ENCODE data around the gene DUT. TPM values are rescaled to one million over a fixed set of nuclear protein-coding genes. Genes with fewer than 3 reads are reported as not detected.

Gene DUT
- total RNA-seq = 80.5 and 81.3 TPM in 2 replicates

DNA sequence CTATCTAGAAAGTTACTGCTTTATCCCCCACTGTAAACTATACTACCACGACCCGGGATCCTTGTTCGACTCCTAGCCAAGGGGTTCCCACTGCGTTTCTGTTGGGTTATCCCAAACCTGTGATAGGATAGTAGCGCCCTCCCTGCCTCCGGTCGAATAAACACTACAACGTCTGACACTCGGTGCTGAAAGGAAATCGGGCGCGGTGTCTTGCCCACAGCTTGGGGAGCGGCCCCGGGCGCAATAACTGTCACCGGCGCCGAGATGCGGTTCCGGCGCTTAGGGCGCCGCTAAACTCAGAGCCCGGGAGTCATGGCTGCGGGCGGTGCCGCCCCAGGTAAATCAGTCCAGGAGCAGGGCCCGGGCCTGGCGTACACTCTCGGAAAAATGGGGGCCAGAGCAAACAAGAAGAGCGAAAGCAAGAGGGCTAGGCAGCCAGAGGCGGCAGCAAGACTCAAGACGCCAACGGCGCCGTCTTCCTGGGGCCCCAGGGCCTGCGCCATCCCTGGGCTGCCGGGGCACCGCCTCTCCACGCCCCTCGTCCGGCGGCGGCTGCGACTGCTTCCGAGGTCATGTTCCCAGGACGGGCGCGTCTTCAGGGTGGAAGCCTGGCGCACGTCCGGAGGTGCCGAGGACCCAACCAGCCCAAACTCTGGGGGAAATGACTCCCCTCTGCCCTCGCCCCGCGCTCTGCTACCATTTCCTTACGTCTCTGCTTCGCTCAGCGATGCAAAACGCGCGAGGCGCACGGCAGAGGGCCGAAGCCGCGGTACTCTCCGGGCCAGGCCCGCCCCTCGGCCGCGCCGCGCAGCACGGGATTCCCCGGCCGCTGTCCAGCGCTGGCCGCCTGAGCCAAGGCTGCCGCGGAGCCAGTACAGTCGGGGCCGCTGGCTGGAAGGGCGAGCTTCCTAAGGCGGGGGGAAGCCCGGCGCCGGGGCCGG, at the start of gene DUT:
TSS of gene DUT (plus strand) at position 575 of the 941 bp plus-strand sequence. CDS start at position 662, 87 bp downstream.

Small RNAs within 50 kb of the gene (small RNA-seq; reads per million reads assigned to genes)
- not detected for gene RF00019

Other genes with a start within 250 kb of the DUT start
- not detected in 2 replicates for gene SLC24A5, start 210.4 kb upstream of the DUT start, total RNA-seq
- gene MYEF2, start 153.1 kb upstream of the DUT start, total RNA-seq = 1.4 and 3.7 TPM in 2 replicates
- gene CTXN2, start 139.8 kb upstream of the DUT start, total RNA-seq = not detected in 2 replicates
- gene SLC12A1, start 125.1 kb upstream of the DUT start, total RNA-seq = not detected in 2 replicates

Data from articular chondrocyte of knee joint (primary cell).